K562 (cell line): Measurements from ENCODE around the gene MGAT5. TPM values are rescaled to one million over a fixed set of nuclear protein-coding genes. Genes with fewer than 3 reads are reported as not detected.

ENCODE experiments used
- ATAC-seq: fragments of 200-7000 bp; cut with Tn5 transposase; 3 replicates; pipeline ENCODE4 v1.9.1; 2020; ENCODE audit warnings: moderate library complexity
- BruUV-seq: library from RNA; stranded (reverse); fragments of 400-500 nt; replicated peaks from 2 replicates; lab custom pipeline; 2021; lab: Mats Ljungman, UMichigan
- CTCF ChIA-PET: fragments of 300-600 bp; formaldehyde crosslinking; extraction: SDS; loops from one replicate; lab custom pipeline; 2021; ENCODE audit warnings: low intra/inter-chr PET ratio; lab: Yijun Ruan, JAX
- POLR2A ChIA-PET: fragments of 300-600, 350-650 bp; sonication (Branson Sonifier 250); formaldehyde crosslinking; extraction: SDS; loops from one replicate; lab custom pipeline; 2021; ENCODE audit warnings: antibody characterized with exemption, inconsistent platforms; lab: Yijun Ruan, JAX
- DNase-seq, 4 experiments: peaks; one replicate each; pipeline versions ENCODE4 v3.0.0 to v3.0.0-alpha.2; 2011 to 2018; ENCODE audit warnings: low spot score in 3 of 4, mixed read lengths in 3 of 4; ENCODE audit errors: extremely low read depth in 1 of 4
- FAIRE-seq: peaks from 2 replicates; lab custom pipeline; 2011; peaks lifted over from hg19 to GRCh38; lab: Jason Lieb, UNC
- H2AFZ ChIP-seq: 2 replicates; pipeline ENCODE4 v1.6.0; 2011; ENCODE audit warnings: low read depth, low read length, control low read depth, inconsistent platforms
- H3K27ac ChIP-seq: fragments of 200-600 bp; 3 replicates; pipeline ENCODE4 v1.8.0; 2011; ENCODE audit warnings: low read depth, mild to moderate bottlenecking, control low read depth, inconsistent platforms, low read length, moderate library complexity, mixed read lengths; ENCODE audit errors: extremely low read depth
- H3K27me3 ChIP-seq, 2 experiments: fragments of 300-600 bp in 1 of 2; 2 replicates in 1 of 2; 3 replicates in 1 of 2; pipeline versions ENCODE4 v1.6.0 to v1.8.0; 2011; ENCODE audit warnings: inconsistent platforms in 2 of 2, low read length in 2 of 2, mild to moderate bottlenecking in 1 of 2, mixed read lengths in 1 of 2, moderate library complexity in 1 of 2; ENCODE audit not compliant: control insufficient read depth in 2 of 2, insufficient read depth in 2 of 2
- H3K36me3 ChIP-seq: fragments of 300-600 bp; 3 replicates; pipeline ENCODE4 v1.8.0; 2011; ENCODE audit warnings: mild to moderate bottlenecking, low read length, inconsistent platforms; ENCODE audit not compliant: control insufficient read depth, insufficient read depth
- H3K4me1 ChIP-seq, 2 experiments: fragments of 200-600 bp in 1 of 2; replicated peaks in 1 of 2; 2 replicates in 1 of 2; 3 replicates in 1 of 2; pipeline versions ENCODE4 v1.5.1 to v1.8.0; 2011; ENCODE audit warnings: inconsistent platforms in 2 of 2, low read length in 2 of 2, mild to moderate bottlenecking in 1 of 2, mixed read lengths in 1 of 2, moderate library complexity in 1 of 2; ENCODE audit not compliant: control insufficient read depth in 2 of 2, insufficient read depth in 2 of 2
- H3K4me2 ChIP-seq: 2 replicates; pipeline ENCODE4 v1.6.1; 2011; ENCODE audit warnings: low read length, control low read depth, inconsistent platforms, mixed read lengths; ENCODE audit not compliant: insufficient read depth
- H3K4me3 ChIP-seq: fragments of 200-600 bp; sonication (generic), shearing (Covaris generic); 2 replicates; pipeline ENCODE4 v1.5.1; 2016; ENCODE audit warnings: control low read depth, inconsistent platforms
- H3K79me2 ChIP-seq: fragments of 200-600 bp; 3 replicates; pipeline ENCODE4 v1.8.0; 2011; ENCODE audit warnings: low read length, inconsistent platforms; ENCODE audit not compliant: control insufficient read depth, insufficient read depth
- H3K9ac ChIP-seq, 2 experiments: 2 replicates each; pipeline versions ENCODE4 v1.6.0 to v1.6.1; 2011; ENCODE audit warnings: low read depth in 2 of 2, low read length in 2 of 2, control low read depth in 1 of 2, inconsistent platforms in 1 of 2, mild to moderate bottlenecking in 1 of 2, mixed read lengths in 1 of 2; ENCODE audit not compliant: insufficient read depth in 1 of 2
- H3K9me1 ChIP-seq: one replicate; pipeline ENCODE4 v1.6.0; 2011; ENCODE audit warnings: inconsistent platforms, mild to moderate bottlenecking, low read length, moderate library complexity; ENCODE audit not compliant: control insufficient read depth, insufficient read depth
- H3K9me3 ChIP-seq: replicated peaks from 2 replicates; pipeline ENCODE4 v1.5.1; 2011; ENCODE audit warnings: low read depth, low read length, inconsistent platforms; ENCODE audit not compliant: control insufficient read depth, insufficient read depth
- H4K20me1 ChIP-seq: replicated peaks from 2 replicates; pipeline ENCODE4 v1.6.1; 2011; ENCODE audit warnings: low read length, inconsistent platforms, mixed read lengths; ENCODE audit not compliant: control insufficient read depth, insufficient read depth
- CBFB ChIP-seq: sonication (generic); formaldehyde crosslinking; IDR thresholded peaks from 2 replicates; pipeline ENCODE4 v1.4.0; 2020; ENCODE audit warnings: mild to moderate bottlenecking, missing genetic modification reagents
- ILK ChIP-seq: fragments of 450-650 bp; IDR thresholded peaks from 2 replicates; pipeline ENCODE4 v1.6.1; 2016; ENCODE audit warnings: missing genetic modification characterization, low read depth, mild to moderate bottlenecking, missing compliant biosample characterization, moderate library complexity, borderline replicate concordance
- PCBP2 ChIP-seq: fragments of 200-400 bp; formaldehyde crosslinking; IDR thresholded peaks from 2 replicates; pipeline ENCODE4 v1.6.1; 2018; ENCODE audit warnings: low read length, low read depth, mild to moderate bottlenecking, moderate library complexity; ENCODE audit not compliant: poor library complexity, severe bottlenecking
- SNIP1 ChIP-seq: fragments of 450-650 bp; IDR thresholded peaks from 2 replicates; pipeline ENCODE4 v1.7.1; 2017; ENCODE audit warnings: low read depth, mild to moderate bottlenecking
- ZNF740 ChIP-seq, 3 experiments: fragments of 200-800 bp in 1 of 3; sonication (Bioruptor generic) in 1 of 3; sonication (generic) in 1 of 3; formaldehyde crosslinking in 1 of 3; IDR thresholded peaks; 2 replicates each; pipeline versions ENCODE4 v1.6.1 to v1.8.0; 2016 to 2022; ENCODE audit warnings: mild to moderate bottlenecking in 2 of 3, missing compliant biosample characterization in 2 of 3, missing genetic modification characterization in 2 of 3, missing genetic modification reagents in 1 of 3
- WGBS: fragments of 100-300 bp; shearing (Covaris generic); methylation state at CpG from one replicate; pipeline ENCODE4 v1.1.6; 2016; ENCODE audit warnings: low coverage, mixed read lengths; ENCODE audit not compliant: insufficient coverage; ENCODE audit errors: missing lambda C conversion rate; 5-methylcytosine and 5-hydroxymethylcytosine counted together
- in situ Hi-C: fragments of 300-500 bp; cut with MboI; formaldehyde crosslinking; loops from 4 replicates; pipeline ENCODE4 v1.15.0; 2018; ENCODE audit warnings: inconsistent platforms, mixed read lengths
- intact Hi-C: fragments of 100-400 bp; cut with micrococcal nuclease; formaldehyde crosslinking; loops from 2 replicates; pipeline ENCODE4 v1.14.2; 2022
- polyA plus RNA-seq, 8 experiments: library from polyadenylated mRNA; depleted of rRNA in 4 of 8; stranded (reverse) in 5 of 8; unstranded in 3 of 8; fragments of >200 nt; fragmentation: Nextera tagmentation in 2 of 8; fragmentation: Illumina TruSeq in 1 of 8; extraction: Ambion mirVana in 2 of 8; extraction: Trizol in 1 of 8; gene quantifications; 2 replicates each; pipeline versions ENCODE4 v1.2.1 to v1.2.3, GENCODE V29; 2011 to 2014; ENCODE audit warnings: inconsistent platforms in 1 of 8, missing spikeins in 1 of 8
- total RNA-seq, 7 experiments: library from RNA; depleted of rRNA in 6 of 7; stranded (reverse); fragments of >200 nt in 6 of 7; fragmentation: Illumina TruSeq in 2 of 7; extraction: Trizol in 2 of 7; gene quantifications; 2 replicates each; pipeline versions ENCODE4 v1.2.1 to v1.2.3, GENCODE V29; 2011 to 2021; ENCODE audit warnings: low replicate concordance in 1 of 7
- TF ChIP-seq, protein P1 (sequence below): fragments of 250-450 bp; sonication (Bioruptor Pico); IDR thresholded peaks from 2 replicates; pipeline ENCODE4 v1.8.0; 2022; ENCODE audit warnings: moderate library complexity, mild to moderate bottlenecking, inconsistent platforms

Gene MGAT5
- total and polyA plus RNA-seq, 9 of the 15 experiments (the other 6 are each of a cell fraction or from before 2014, with no cell fraction given) = 1.6 to 18.6 (median 11.1) TPM

DNA sequence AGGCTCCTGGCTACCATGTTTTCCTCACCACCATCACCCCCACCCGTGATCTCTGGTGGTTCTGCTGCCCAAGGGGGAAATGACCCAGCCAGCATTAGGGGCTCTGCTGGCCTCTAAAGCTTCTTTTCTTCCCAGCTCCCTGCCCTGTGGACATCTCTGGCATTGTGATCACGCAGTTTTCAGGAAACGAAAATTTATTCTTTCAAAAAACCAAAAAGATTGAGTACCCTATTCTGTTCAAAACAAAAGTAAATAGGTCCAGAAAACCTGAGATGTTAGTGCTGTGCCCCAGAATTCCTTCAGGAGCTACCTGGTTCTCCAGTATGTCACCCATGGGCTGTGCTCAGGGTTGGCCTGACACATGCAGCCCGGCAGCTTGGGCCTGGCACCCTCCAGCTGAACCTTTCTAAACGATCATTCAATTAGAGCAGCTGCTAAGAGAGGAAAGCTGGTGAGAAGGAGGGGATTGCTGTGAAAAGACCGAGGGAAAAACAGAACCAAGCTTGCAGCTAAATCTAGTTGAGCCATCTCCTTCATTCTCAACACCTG is 157.5 kb downstream of the MGAT5 start:
- Histone ChIP-seq H3K9me1 (no peaks in the 10 kb centered on the region), H4K20me1 (no peaks in the 10 kb centered on the region), H3K27me3 (no peaks in the 10 kb centered on the region), H3K27ac (no peak overlapping the region), H3K79me2 (no peaks in the 10 kb centered on the region)
- CTCF ChIA-PET = interaction anchor here (1.9 to 2.0 kb wide), 2 partner anchors 293 to 525 kb away, joined by 7 to 14 read pairs; no protein-coding TSS in a partner anchor
- BruUV-seq = no TSS peak
- WGBS = 42% methylated on average over 6 of the region's 6 CpGs
- no peak for ATAC-seq
- POLR2A ChIA-PET = interaction anchor here (0.6 to 1.8 kb wide), 5 partner anchors 9 to 293 kb away, joined by 3 to 7 read pairs (median 6); no protein-coding TSS in a partner anchor
- intact Hi-C loops = loop anchor here (5.0 kb wide), 2 partner anchors 164 to 204 kb away; no protein-coding TSS in a partner anchor
- TF ChIP-seq CBFB (no peak), PCBP2 (no peak), ZNF740 (CRISPR knock-in tag; IDR thresholded peaks at IDR 0.05) (no peak), ZNF740 (tag; IDR thresholded peaks at IDR 0.05) (no peak), ILK (tag) (no peak), SNIP1 (no peak)
- TF ChIP-seq, protein P1, sequence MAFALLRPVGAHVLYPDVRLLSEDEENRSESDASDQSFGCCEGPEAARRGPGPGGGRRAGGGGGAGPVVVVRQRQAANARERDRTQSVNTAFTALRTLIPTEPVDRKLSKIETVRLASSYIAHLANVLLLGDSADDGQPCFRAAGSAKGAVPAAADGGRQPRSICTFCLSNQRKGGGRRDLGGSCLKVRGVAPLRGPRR (CRISPR knock-in tag) = no peak
- TF ChIP-seq, all 486 proteins: peak for 0
- no peak for DNase-seq
- Histone ChIP-seq H3K4me3 (no peak overlapping the region), H3K4me2 (no peak overlapping the region), H2AFZ (no peak overlapping the region), H3K9me3 (no peaks in the 10 kb centered on the region), H3K9ac (no peak overlapping the region), H3K36me3 (no peaks in the 10 kb centered on the region), H3K4me1 (no peaks in the 10 kb centered on the region; a peak in 1 of 5 replicates)
- no peak for FAIRE-seq
- in situ Hi-C loops = loop anchor here (25.0 kb wide), 2 partner anchors 299 to 524 kb away; no protein-coding TSS in a partner anchor
